HG02870 (cell line): ENCODE data around the gene PAX9.

Experiments
- ATAC-seq: cut with Tn5 transposase; IDR thresholded peaks from one replicate; pipeline ENCODE4 v1.9.1; 2021; ENCODE audit warnings: mild to moderate bottlenecking, moderate library complexity; ENCODE audit not compliant: unreplicated experiment

PAX9 gene

GRCh38 chr14:36724162-36724561 lies 62.5 kb downstream of the PAX9 start:
- ATAC-seq: no peak

GRCh38 chr14:36726128-36726527 lies 64.5 kb downstream of the PAX9 start:
- no peak for ATAC-seq
